HG02678 (cell line): ENCODE data around the gene REPIN1.

Source experiments
- ATAC-seq: cut with Tn5 transposase; IDR thresholded peaks from one replicate; pipeline ENCODE4 v1.9.1; 2021; ENCODE audit warnings: mild to moderate bottlenecking, moderate library complexity; ENCODE audit not compliant: unreplicated experiment

REPIN1 gene

GRCh38 chr7:150420242-150420641 lies 51.6 kb downstream of the REPIN1 start:
- no peak for ATAC-seq

GRCh38 chr7:150420987-150421674 lies 52.5 kb downstream of the REPIN1 start:
- peak; percentile 99 for ATAC-seq

DNA sequence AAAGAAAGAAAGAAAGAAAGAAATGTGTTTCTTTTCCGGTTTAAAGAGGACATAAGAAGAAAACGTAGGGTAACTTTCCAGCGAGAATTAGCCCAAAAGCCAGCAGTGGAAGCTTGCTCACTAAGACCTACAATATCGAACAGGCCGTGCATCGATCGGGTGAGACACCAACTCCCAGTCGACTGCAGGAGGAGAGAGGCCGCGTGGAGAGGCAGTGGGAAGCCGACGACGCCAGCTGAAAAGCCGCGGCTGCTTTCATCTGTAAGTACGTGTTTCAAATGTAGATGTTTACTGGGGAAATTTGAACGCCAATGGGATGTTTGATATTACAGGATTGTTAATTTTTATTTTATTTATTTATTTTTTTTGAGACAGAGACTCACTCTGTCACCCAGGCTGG lies 53.2 kb downstream of the REPIN1 start:
- no peak for ATAC-seq
